ENCODE measurements around the gene FGD6. TPM values are rescaled to one million over a fixed set of nuclear protein-coding genes. Genes with fewer than 3 reads are reported as not detected.

FGD6 gene
- total and polyA plus RNA-seq, 2 experiments from 2014 or later, result 12.9 to 32.4 TPM

- Histone ChIP-seq H3K9me2 (ENCODE audit: insufficient read depth) (no peaks in the 10 kb centered on the region), H3K4me3 (no peak overlapping the region), H4K20me1 (replicated peaks; ENCODE audit: insufficient read depth) (no peaks in the 10 kb centered on the region), H3F3A (replicated peaks; ENCODE audit: low read depth) (0 out of 2 replicates have a peak, but pooled peaks cover 3% of the 10 kb centered on the region), H3K79me2 (replicated peaks; ENCODE audit: insufficient read depth) (no peaks in the 10 kb centered on the region), H3K27me3 (ENCODE audit: insufficient read depth) (no peaks in the 10 kb centered on the region), H2AFZ (no peak overlapping the region), H3K27ac (ENCODE audit: low read depth) (no peak overlapping the region), H3K4me2 (no peak overlapping the region), H3K4me1 (ENCODE audit: insufficient read depth) (no peaks in the 10 kb centered on the region), H3K36me3 (ENCODE audit: insufficient read depth) (peaks cover 12% of the 10 kb centered on the region; the same call in 1 of the 2 replicates)
- Mint-ChIP-seq H3K36me3 (ENCODE audit: low read depth) (peaks cover 61% of the 10 kb centered on the region), H3K4me1 (peaks cover 30% of the 10 kb centered on the region), H3K4me3 (no peak overlapping the region), H3K27ac (0 out of 2 replicates have a peak overlapping the region, but pooled peaks have one; percentile 65), H3K9me3 (peaks cover 5% of the 10 kb centered on the region; the same call in 2 of the 3 replicates), H3K27me3 (ENCODE audit: insufficient read depth, low read depth, poor library complexity) (peaks cover 4% of the 10 kb centered on the region)
- ATAC-seq, result no peak
- no peak for DNase-seq (ENCODE audit: low spot score)
- TF ChIP-seq REST (IDR thresholded peaks at IDR 0.05; ENCODE audit: unreplicated experiment), result no peak
- no peak for TF ChIP-seq NANOG (IDR thresholded peaks at IDR 0.05; ENCODE audit: borderline replicate concordance)
- no peak for TF ChIP-seq ZNF331 (CRISPR knock-in tag; IDR thresholded peaks at IDR 0.05; ENCODE audit: low read depth)
- TF ChIP-seq EZH2 (IDR thresholded peaks at IDR 0.05; ENCODE audit: low read depth, unreplicated experiment), result no peak
- TF ChIP-seq STAT1 (IDR thresholded peaks at IDR 0.05; ENCODE audit: unreplicated experiment), result no peak
- no peak for TF ChIP-seq JUNB (IDR thresholded peaks at IDR 0.05; ENCODE audit: unreplicated experiment)
- TF ChIP-seq EZH2phosphoT487 (IDR thresholded peaks at IDR 0.05; ENCODE audit: unreplicated experiment), result no peak
- no peak for TF ChIP-seq ETS1 (IDR thresholded peaks at IDR 0.05)
- TF ChIP-seq ZNF114 (CRISPR knock-in tag; IDR thresholded peaks at IDR 0.05), result no peak
- TF ChIP-seq POLR2AphosphoS5 (IDR thresholded peaks at IDR 0.05; ENCODE audit: low read depth), result no peak
- TF ChIP-seq, protein P1, sequence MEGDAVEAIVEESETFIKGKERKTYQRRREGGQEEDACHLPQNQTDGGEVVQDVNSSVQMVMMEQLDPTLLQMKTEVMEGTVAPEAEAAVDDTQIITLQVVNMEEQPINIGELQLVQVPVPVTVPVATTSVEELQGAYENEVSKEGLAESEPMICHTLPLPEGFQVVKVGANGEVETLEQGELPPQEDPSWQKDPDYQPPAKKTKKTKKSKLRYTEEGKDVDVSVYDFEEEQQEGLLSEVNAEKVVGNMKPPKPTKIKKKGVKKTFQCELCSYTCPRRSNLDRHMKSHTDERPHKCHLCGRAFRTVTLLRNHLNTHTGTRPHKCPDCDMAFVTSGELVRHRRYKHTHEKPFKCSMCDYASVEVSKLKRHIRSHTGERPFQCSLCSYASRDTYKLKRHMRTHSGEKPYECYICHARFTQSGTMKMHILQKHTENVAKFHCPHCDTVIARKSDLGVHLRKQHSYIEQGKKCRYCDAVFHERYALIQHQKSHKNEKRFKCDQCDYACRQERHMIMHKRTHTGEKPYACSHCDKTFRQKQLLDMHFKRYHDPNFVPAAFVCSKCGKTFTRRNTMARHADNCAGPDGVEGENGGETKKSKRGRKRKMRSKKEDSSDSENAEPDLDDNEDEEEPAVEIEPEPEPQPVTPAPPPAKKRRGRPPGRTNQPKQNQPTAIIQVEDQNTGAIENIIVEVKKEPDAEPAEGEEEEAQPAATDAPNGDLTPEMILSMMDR (conservative IDR thresholded peaks at IDR 0.05; ENCODE audit: low read depth in 2 of 2), result no peak
- no peak for TF ChIP-seq ZNF462 (CRISPR knock-in tag; IDR thresholded peaks at IDR 0.05)
- no peak for TF ChIP-seq CREB1 (CRISPR knock-in tag; IDR thresholded peaks at IDR 0.05; ENCODE audit: low read depth)
Measured at GRCh38 chr12:95151821-95152220, 65.4 kb downstream of the FGD6 start.
